ENCODE results near the gene CCDC70. TPM values are rescaled to one million over a fixed set of nuclear protein-coding genes. Genes with fewer than 3 reads are reported as not detected.

Gene CCDC70
- total and polyA plus RNA-seq, 4 donors = 0.36 TPM; not detected in 3

DNA sequence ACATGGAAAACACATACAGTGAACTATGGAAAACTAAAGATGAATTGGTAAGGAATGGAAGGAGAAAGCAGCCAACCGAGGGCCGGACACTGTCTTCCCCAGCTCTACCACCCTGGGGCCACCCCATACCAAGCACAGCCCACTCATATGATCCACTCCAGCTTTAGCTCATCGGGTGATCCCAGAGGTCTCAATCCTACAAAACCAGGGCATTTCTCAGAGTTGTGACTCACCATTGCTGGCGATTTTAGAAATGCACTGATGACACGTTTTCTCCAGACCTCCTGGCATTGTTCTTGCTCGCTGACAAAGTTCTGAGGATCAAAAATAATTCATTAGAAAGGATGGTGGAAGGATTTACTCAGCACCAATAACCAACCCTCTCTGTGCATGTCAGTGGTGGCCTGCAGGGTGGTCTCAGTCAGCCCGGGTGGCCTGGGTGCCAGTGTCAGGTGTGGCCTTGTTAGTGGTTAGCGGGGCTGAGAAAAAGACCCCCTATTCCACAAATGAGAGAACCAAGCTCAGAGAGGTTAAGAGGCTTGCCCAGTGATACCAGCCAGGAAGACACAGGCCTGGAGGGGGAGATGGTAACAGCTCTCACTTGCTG lies 23.4 kb upstream of the CCDC70 start:
- WGBS = 95% methylated on average over 8 of the region's 8 CpGs

DNA sequence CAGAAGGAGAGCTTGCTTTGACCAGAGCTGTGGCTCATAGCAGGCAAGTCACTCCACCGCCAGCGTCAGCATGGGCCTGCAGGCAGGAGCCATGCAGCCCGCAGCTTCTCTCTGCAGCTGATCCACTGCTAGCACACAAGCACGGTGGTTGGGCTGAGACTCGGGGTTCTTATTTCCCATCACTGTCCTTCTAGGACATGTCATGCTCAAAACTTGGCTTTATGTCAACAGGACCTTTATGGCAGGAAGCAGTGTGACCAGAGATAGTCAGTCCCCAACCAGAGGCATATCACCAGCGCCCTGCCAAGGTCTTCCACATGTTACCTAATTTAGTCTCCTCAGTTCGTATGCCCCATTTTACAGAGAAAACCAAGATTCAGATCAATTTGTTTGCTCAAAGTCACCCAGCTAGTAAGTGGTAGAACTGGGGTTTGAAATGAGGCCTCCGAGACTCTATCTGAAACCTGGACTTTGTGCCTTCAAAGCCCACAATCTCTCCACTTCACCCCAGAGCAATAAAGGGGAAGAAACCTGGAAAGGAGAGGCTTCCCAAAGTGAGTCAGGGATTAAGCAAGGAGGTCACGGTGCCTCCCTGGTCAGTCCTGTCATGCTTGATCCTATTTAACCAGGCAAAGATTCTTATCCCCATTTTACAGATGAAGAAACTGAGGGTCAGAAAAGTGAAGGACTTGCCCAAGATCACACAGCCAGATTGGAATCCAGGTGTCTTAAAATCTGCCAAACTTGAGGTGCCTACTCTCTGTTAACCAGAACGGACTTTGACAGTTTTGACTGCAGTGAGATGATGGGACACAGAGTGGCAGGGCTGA lies 21.8 kb upstream of the CCDC70 start:
- Histone ChIP-seq H3K4me1 (ENCODE audit: control insufficient read depth in 4 of 4, insufficient read depth in 4 of 4, low read length in 3 of 4) (peaks cover 0 to under 1% (median 0%) of the 10 kb centered on the region in 4 donors), H3K27ac (ENCODE audit: low read depth in 1 of 2, low read length in 2 of 2) (no peak overlapping the region), H3K9ac (ENCODE audit: low read depth in 1 of 2, low read length in 2 of 2) (no peak overlapping the region), H3K4me3 (ENCODE audit: low read depth in 1 of 3, low read length in 3 of 3) (no peak overlapping the region), H3K36me3 (ENCODE audit: control insufficient read depth in 4 of 4, insufficient read depth in 3 of 4, low read depth in 1 of 4, low read length in 3 of 4) (no peaks in the 10 kb centered on the region), H3K27me3 (ENCODE audit: control insufficient read depth in 4 of 4, insufficient read depth in 4 of 4, low read length in 3 of 4) (no peaks in the 10 kb centered on the region), H3K9me3 (ENCODE audit: control insufficient read depth in 4 of 4, low read length in 3 of 4) (no peaks in the 10 kb centered on the region)
- DNase-seq (ENCODE audit: low spot score) = no peak
- TF ChIP-seq, protein P1, sequence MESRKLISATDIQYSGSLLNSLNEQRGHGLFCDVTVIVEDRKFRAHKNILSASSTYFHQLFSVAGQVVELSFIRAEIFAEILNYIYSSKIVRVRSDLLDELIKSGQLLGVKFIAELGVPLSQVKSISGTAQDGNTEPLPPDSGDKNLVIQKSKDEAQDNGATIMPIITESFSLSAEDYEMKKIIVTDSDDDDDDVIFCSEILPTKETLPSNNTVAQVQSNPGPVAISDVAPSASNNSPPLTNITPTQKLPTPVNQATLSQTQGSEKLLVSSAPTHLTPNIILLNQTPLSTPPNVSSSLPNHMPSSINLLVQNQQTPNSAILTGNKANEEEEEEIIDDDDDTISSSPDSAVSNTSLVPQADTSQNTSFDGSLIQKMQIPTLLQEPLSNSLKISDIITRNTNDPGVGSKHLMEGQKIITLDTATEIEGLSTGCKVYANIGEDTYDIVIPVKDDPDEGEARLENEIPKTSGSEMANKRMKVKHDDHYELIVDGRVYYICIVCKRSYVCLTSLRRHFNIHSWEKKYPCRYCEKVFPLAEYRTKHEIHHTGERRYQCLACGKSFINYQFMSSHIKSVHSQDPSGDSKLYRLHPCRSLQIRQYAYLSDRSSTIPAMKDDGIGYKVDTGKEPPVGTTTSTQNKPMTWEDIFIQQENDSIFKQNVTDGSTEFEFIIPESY (IDR thresholded peaks at IDR 0.05) = no peak
- TF ChIP-seq FOXA2 (IDR thresholded peaks at IDR 0.05) = no peak
- WGBS = 90% methylated on average over 10 of the region's 10 CpGs

More for the DNA sequence above, 23.4 kb upstream of the CCDC70 start:
- H3K4me3 ChIP-seq (ENCODE audit: low read depth in 1 of 3, low read length in 3 of 3) = no peak overlapping the region
- H3K36me3 ChIP-seq (ENCODE audit: control insufficient read depth in 4 of 4, insufficient read depth in 3 of 4, low read depth in 1 of 4, low read length in 3 of 4) = no peaks in the 10 kb centered on the region
- H3K27ac ChIP-seq (ENCODE audit: low read depth in 1 of 2, low read length in 2 of 2) = no peak overlapping the region
- H3K9ac ChIP-seq (ENCODE audit: low read depth in 1 of 2, low read length in 2 of 2) = no peak overlapping the region
- no peaks in the 10 kb centered on the region for H3K4me1 ChIP-seq (ENCODE audit: control insufficient read depth in 4 of 4, insufficient read depth in 4 of 4, low read length in 3 of 4)
- no peak for TF ChIP-seq YY1 (IDR thresholded peaks at IDR 0.05)
- no peak for TF ChIP-seq GABPA (IDR thresholded peaks at IDR 0.05 in 1 of 2, conservative IDR thresholded peaks at IDR 0.05 in 1 of 2)
- TF ChIP-seq FOXA2 (IDR thresholded peaks at IDR 0.05) = no peak
- TF ChIP-seq EGR1 (IDR thresholded peaks at IDR 0.05; ENCODE audit: low read depth in 2 of 2) = no peak
- no peaks in the 10 kb centered on the region for H3K9me3 ChIP-seq (ENCODE audit: control insufficient read depth in 4 of 4, low read length in 3 of 4)
- no peaks in the 10 kb centered on the region for H3K27me3 ChIP-seq (ENCODE audit: control insufficient read depth in 4 of 4, insufficient read depth in 4 of 4, low read length in 3 of 4)
- DNase-seq (ENCODE audit: low spot score) = no peak

DNA sequence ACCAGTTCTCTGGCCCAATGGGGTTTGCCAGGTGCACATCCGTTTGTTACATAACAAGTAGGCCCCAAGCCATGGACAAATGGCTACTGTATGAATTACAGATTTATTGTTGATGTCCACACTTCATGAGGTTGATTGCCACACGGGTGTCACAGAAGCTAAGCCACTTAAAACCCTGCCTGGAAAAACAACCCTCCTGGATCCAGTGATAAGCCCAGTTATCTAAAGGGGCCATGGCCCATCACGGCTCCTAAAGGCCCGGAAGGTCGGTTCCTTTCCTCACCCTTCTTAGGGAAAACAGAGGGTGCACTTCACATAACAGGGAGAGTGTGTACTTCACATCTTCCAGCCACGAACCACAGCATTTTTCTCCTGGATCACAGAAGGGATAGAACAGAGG lies 20.9 kb upstream of the CCDC70 start:
- no peak for TF ChIP-seq FOXA2 (IDR thresholded peaks at IDR 0.05)
- no peak for TF ChIP-seq HNF4A (conservative IDR thresholded peaks at IDR 0.05)
- TF ChIP-seq, protein P2, sequence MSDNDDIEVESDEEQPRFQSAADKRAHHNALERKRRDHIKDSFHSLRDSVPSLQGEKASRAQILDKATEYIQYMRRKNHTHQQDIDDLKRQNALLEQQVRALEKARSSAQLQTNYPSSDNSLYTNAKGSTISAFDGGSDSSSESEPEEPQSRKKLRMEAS (IDR thresholded peaks at IDR 0.05) = no peak
- TF ChIP-seq YY1 (IDR thresholded peaks at IDR 0.05) = no peak
- no peak for TF ChIP-seq JUND (IDR thresholded peaks at IDR 0.05)
- TF ChIP-seq RXRA (IDR thresholded peaks at IDR 0.05) = no peak
- TF ChIP-seq, protein P3, sequence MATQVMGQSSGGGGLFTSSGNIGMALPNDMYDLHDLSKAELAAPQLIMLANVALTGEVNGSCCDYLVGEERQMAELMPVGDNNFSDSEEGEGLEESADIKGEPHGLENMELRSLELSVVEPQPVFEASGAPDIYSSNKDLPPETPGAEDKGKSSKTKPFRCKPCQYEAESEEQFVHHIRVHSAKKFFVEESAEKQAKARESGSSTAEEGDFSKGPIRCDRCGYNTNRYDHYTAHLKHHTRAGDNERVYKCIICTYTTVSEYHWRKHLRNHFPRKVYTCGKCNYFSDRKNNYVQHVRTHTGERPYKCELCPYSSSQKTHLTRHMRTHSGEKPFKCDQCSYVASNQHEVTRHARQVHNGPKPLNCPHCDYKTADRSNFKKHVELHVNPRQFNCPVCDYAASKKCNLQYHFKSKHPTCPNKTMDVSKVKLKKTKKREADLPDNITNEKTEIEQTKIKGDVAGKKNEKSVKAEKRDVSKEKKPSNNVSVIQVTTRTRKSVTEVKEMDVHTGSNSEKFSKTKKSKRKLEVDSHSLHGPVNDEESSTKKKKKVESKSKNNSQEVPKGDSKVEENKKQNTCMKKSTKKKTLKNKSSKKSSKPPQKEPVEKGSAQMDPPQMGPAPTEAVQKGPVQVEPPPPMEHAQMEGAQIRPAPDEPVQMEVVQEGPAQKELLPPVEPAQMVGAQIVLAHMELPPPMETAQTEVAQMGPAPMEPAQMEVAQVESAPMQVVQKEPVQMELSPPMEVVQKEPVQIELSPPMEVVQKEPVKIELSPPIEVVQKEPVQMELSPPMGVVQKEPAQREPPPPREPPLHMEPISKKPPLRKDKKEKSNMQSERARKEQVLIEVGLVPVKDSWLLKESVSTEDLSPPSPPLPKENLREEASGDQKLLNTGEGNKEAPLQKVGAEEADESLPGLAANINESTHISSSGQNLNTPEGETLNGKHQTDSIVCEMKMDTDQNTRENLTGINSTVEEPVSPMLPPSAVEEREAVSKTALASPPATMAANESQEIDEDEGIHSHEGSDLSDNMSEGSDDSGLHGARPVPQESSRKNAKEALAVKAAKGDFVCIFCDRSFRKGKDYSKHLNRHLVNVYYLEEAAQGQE (IDR thresholded peaks at IDR 0.05) = no peak
- TF ChIP-seq, protein P4, sequence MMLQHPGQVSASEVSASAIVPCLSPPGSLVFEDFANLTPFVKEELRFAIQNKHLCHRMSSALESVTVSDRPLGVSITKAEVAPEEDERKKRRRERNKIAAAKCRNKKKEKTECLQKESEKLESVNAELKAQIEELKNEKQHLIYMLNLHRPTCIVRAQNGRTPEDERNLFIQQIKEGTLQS (IDR thresholded peaks at IDR 0.05) = no peak
- no peak for TF ChIP-seq HNF4G (IDR thresholded peaks at IDR 0.05)
- H3K36me3 ChIP-seq (ENCODE audit: control insufficient read depth in 4 of 4, insufficient read depth in 3 of 4, low read depth in 1 of 4, low read length in 3 of 4) = no peaks in the 10 kb centered on the region
- WGBS = 88% methylated on average over 6 of the region's 6 CpGs
- H3K9ac ChIP-seq (ENCODE audit: low read depth in 1 of 2, low read length in 2 of 2) = no peak overlapping the region
- no peak for DNase-seq (ENCODE audit: low spot score)
- H3K4me3 ChIP-seq (ENCODE audit: low read depth in 1 of 3, low read length in 3 of 3) = no peak overlapping the region
- H3K27me3 ChIP-seq (ENCODE audit: control insufficient read depth in 4 of 4, insufficient read depth in 4 of 4, low read length in 3 of 4) = no peaks in the 10 kb centered on the region
- H3K4me1 ChIP-seq (ENCODE audit: control insufficient read depth in 4 of 4, insufficient read depth in 4 of 4, low read length in 3 of 4) = peaks cover 0 to 4% (median 1%) of the 10 kb centered on the region in 4 donors
- H3K9me3 ChIP-seq (ENCODE audit: control insufficient read depth in 4 of 4, low read length in 3 of 4) = no peaks in the 10 kb centered on the region
- no peak overlapping the region for H3K27ac ChIP-seq (ENCODE audit: low read depth in 1 of 2, low read length in 2 of 2)

Measured in liver (tissue), 9 donors.